MCF 10A (cell line): ENCODE data around the gene EOLA2. TPM values are rescaled to one million over a fixed set of nuclear protein-coding genes. Genes with fewer than 3 reads are reported as not detected.
"Not testable (repeated sequence)": the region's sequence is repeated elsewhere in the genome, so short reads cannot be mapped to it uniquely, and the experiment has no call there.

ENCODE experiments used
- BruUV-seq: library from RNA; stranded (reverse); fragments of 400-500 nt; replicated peaks from 2 replicates; lab custom pipeline; 2021; lab: Mats Ljungman, UMichigan
- CTCF ChIA-PET: fragments of 300-600 bp; sonication (Branson Sonifier 250); formaldehyde crosslinking; extraction: SDS; loops from one replicate; lab custom pipeline; 2021; ENCODE audit warnings: antibody characterized with exemption, inconsistent platforms; lab: Yijun Ruan, JAX
- POLR2A ChIA-PET: fragments of 300-600, 350-650 bp; sonication (Branson Sonifier 250); formaldehyde crosslinking; extraction: SDS; loops from one replicate; lab custom pipeline; 2020; ENCODE audit warnings: antibody characterized with exemption, inconsistent platforms; lab: Yijun Ruan, JAX
- DNase-seq: peaks from one replicate; pipeline ENCODE4 v3.0.0-alpha.2; 2018; ENCODE audit not compliant: unreplicated experiment
- H3K27ac Mint-ChIP-seq: one replicate; pipeline ENCODE4 v1.8.0; 2022; ENCODE audit warnings: mild to moderate bottlenecking, low read depth, mixed read lengths; ENCODE audit not compliant: unreplicated experiment
- H3K27me3 Mint-ChIP-seq: one replicate; pipeline ENCODE4 v1.8.0; 2022; ENCODE audit warnings: mixed read lengths; ENCODE audit not compliant: insufficient read depth, unreplicated experiment
- H3K36me3 Mint-ChIP-seq: one replicate; pipeline ENCODE4 v1.8.0; 2022; ENCODE audit warnings: mild to moderate bottlenecking, moderate library complexity, mixed read lengths; ENCODE audit not compliant: insufficient read depth, unreplicated experiment
- H3K4me1 Mint-ChIP-seq: one replicate; pipeline ENCODE4 v1.8.0; 2022; ENCODE audit warnings: mixed read lengths; ENCODE audit not compliant: insufficient read depth, unreplicated experiment
- H3K4me3 Mint-ChIP-seq: one replicate; pipeline ENCODE4 v1.8.0; 2022; ENCODE audit warnings: mild to moderate bottlenecking, moderate library complexity, mixed read lengths; ENCODE audit not compliant: unreplicated experiment
- H3K9me3 Mint-ChIP-seq: one replicate; pipeline ENCODE4 v1.8.0; 2022; ENCODE audit warnings: mixed read lengths; ENCODE audit not compliant: unreplicated experiment
- intact Hi-C: fragments of 100-400 bp; cut with micrococcal nuclease; formaldehyde crosslinking; loops from 2 replicates; pipeline ENCODE4 v1.14.1; 2022
- total RNA-seq: library from RNA; stranded (reverse); gene quantifications from 2 replicates; pipeline ENCODE4 v1.2.3, GENCODE V29; 2022

EOLA2 gene
- total RNA-seq, 1 experiment from 2014 or later, result 47.4 TPM

- DNase-seq, H3K4me1 Mint-ChIP-seq, H3K27ac Mint-ChIP-seq, CTCF ChIA-PET, BruUV-seq, H3K4me3 Mint-ChIP-seq, intact Hi-C loops, POLR2A ChIA-PET, H3K27me3 Mint-ChIP-seq, H3K9me3 Mint-ChIP-seq: not testable (repeated sequence)
- H3K36me3 Mint-ChIP-seq, result peaks cover 12% of the 10 kb centered on the region
These were observed 8.9 kb downstream of the EOLA2 start, which contains the start of gene HSFX4 for GRCh38 chrX:149929400-149929799. TSS of gene HSFX4 (plus strand) at chrX:149929573. CDS start at chrX:149929645, 72 bp downstream.

- H3K9me3 Mint-ChIP-seq, H3K27ac Mint-ChIP-seq, CTCF ChIA-PET, H3K36me3 Mint-ChIP-seq, H3K27me3 Mint-ChIP-seq, POLR2A ChIA-PET, DNase-seq, BruUV-seq, H3K4me1 Mint-ChIP-seq, H3K4me3 Mint-ChIP-seq, intact Hi-C loops: not testable (repeated sequence)
These were observed 9.7 kb downstream of the EOLA2 start for GRCh38 chrX:149928635-149929034.

GRCh38 chrX:149927964-149928258 is 10.4 kb downstream of the EOLA2 start:
- intact Hi-C loops, H3K4me1 Mint-ChIP-seq, POLR2A ChIA-PET, CTCF ChIA-PET, H3K9me3 Mint-ChIP-seq, H3K27me3 Mint-ChIP-seq, DNase-seq, BruUV-seq, H3K27ac Mint-ChIP-seq, H3K4me3 Mint-ChIP-seq, H3K36me3 Mint-ChIP-seq: not testable (repeated sequence)

GRCh38 chrX:149927245-149927963 is 10.9 kb downstream of the EOLA2 start:
- BruUV-seq, CTCF ChIA-PET, H3K27me3 Mint-ChIP-seq, H3K27ac Mint-ChIP-seq, DNase-seq, intact Hi-C loops, POLR2A ChIA-PET, H3K4me1 Mint-ChIP-seq, H3K9me3 Mint-ChIP-seq, H3K36me3 Mint-ChIP-seq, H3K4me3 Mint-ChIP-seq: not testable (repeated sequence)

DNA sequence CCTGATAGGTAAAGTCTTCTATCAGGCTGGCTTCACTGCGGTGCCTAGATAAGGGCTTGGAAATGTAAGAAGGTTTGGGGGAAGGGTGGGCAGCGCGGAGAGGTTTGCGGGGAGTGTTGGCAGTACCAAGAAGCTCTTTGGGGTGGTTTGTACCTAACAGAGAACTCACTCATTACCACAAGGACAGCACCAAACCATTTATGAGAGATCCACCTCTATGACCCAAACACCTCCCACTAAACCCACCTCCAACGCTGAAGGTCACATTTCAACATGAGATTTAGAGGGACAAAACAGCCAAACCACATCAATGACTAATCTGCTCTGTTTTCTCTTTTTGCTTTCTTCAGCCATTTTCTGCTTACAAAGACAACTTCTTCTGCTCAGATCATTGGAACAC is 13.9 kb downstream of the EOLA2 start:
- H3K27ac Mint-ChIP-seq, H3K36me3 Mint-ChIP-seq, H3K27me3 Mint-ChIP-seq, H3K4me1 Mint-ChIP-seq, CTCF ChIA-PET, BruUV-seq, H3K4me3 Mint-ChIP-seq, H3K9me3 Mint-ChIP-seq, DNase-seq, POLR2A ChIA-PET, intact Hi-C loops: not testable (repeated sequence)

DNA sequence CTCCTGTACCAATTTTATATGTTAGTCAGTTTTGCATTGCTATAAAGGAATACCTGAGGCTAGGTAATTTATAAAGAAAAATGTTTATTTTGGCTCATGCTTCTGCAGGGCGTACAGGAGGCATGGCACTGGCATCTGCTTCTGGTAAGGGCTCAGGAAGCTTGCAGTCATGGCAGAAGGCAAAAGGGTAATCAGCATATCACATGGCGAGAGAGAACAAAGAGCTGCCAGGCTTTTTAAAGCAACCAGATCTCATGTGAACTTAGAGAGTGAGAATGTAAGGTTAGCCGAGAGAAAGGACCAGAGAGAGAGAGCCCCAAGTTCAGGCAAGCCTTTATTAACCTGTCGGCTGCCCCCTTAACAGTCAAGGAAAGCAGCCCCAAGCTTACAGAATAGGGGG is 14.5 kb downstream of the EOLA2 start:
- intact Hi-C loops, H3K27me3 Mint-ChIP-seq, DNase-seq, H3K4me1 Mint-ChIP-seq, H3K9me3 Mint-ChIP-seq, BruUV-seq, POLR2A ChIA-PET, H3K4me3 Mint-ChIP-seq, CTCF ChIA-PET, H3K36me3 Mint-ChIP-seq, H3K27ac Mint-ChIP-seq: not testable (repeated sequence)
